Measurements from ENCODE around the gene BORCS5.

Gene BORCS5

GRCh38 chr12:12372946-12373722 lies 16.3 kb downstream of the BORCS5 start:
- no peaks in the 10 kb centered on the region for H3K4me1 ChIP-seq (ENCODE audit: control insufficient read depth in 1 of 2, insufficient read depth in 2 of 2, low read length in 2 of 2)
- no peak overlapping the region for H2AK5ac ChIP-seq (ENCODE audit: low read length)
- H3K4ac ChIP-seq (ENCODE audit: low read depth, low read length), result no peak overlapping the region
- H3K27me3 ChIP-seq (ENCODE audit: insufficient read depth, low read length), result no peaks in the 10 kb centered on the region
- no CpG with 5 or more reads among the region's 4 CpGs for WGBS (ENCODE audit: extremely low coverage, insufficient coverage, insufficient read length)
- H2BK120ac ChIP-seq (ENCODE audit: insufficient read depth, low read length, poor library complexity), result no peak overlapping the region
- no peak overlapping the region for H3K9ac ChIP-seq (ENCODE audit: low read length)
- H3K4me2 ChIP-seq (ENCODE audit: low read length), result no peak overlapping the region
- no peak overlapping the region for H4K8ac ChIP-seq (ENCODE audit: low read depth, low read length)
- no peak overlapping the region for H2BK12ac ChIP-seq (ENCODE audit: low read length)
- H3K18ac ChIP-seq (ENCODE audit: low read length), result no peak overlapping the region
- H3K14ac ChIP-seq (ENCODE audit: low read length), result no peak overlapping the region
- no peaks in the 10 kb centered on the region for H3K79me2 ChIP-seq (ENCODE audit: control insufficient read depth, insufficient read depth, low read length, poor library complexity)
- no peak overlapping the region for H3K27ac ChIP-seq (ENCODE audit: low read depth, low read length)
- H3K4me3 ChIP-seq (ENCODE audit: low read depth, low read length), result no peak overlapping the region
- H3K36me3 ChIP-seq (ENCODE audit: control insufficient read depth in 1 of 2, insufficient read depth in 2 of 2, low read length in 2 of 2), result peaks cover 0 to 2% of the 10 kb centered on the region in 2 experiments
- no peak overlapping the region for H2AFZ ChIP-seq (ENCODE audit: insufficient read depth, low read length, poor library complexity)
- H2BK5ac ChIP-seq (ENCODE audit: low read depth, low read length, poor library complexity), result no peak overlapping the region
- H3K79me1 ChIP-seq (ENCODE audit: low read length), result no peaks in the 10 kb centered on the region
- no peak overlapping the region for H4K91ac ChIP-seq (ENCODE audit: low read depth, low read length)
- no peak for DNase-seq
- no peak overlapping the region for H3K23ac ChIP-seq (ENCODE audit: low read length)
- no peaks in the 10 kb centered on the region for H3K9me3 ChIP-seq (ENCODE audit: insufficient read depth, low read depth, low read length)
- H4K12ac ChIP-seq (ENCODE audit: low read depth, low read length), result no peak overlapping the region

GRCh38 chr12:12376646-12377448 lies 20.0 kb downstream of the BORCS5 start:
- H2BK12ac ChIP-seq (ENCODE audit: low read length), result no peak overlapping the region
- H3K27ac ChIP-seq (ENCODE audit: low read depth, low read length), result no peak overlapping the region
- no peak overlapping the region for H4K91ac ChIP-seq (ENCODE audit: low read depth, low read length)
- H3K4me3 ChIP-seq (ENCODE audit: low read depth, low read length), result no peak overlapping the region
- H3K4me2 ChIP-seq (ENCODE audit: low read length), result no peak overlapping the region
- H3K9me3 ChIP-seq (ENCODE audit: insufficient read depth, low read depth, low read length), result no peaks in the 10 kb centered on the region
- no peaks in the 10 kb centered on the region for H3K79me2 ChIP-seq (ENCODE audit: control insufficient read depth, insufficient read depth, low read length, poor library complexity)
- H3K27me3 ChIP-seq (ENCODE audit: insufficient read depth, low read length), result no peaks in the 10 kb centered on the region
- H2BK120ac ChIP-seq (ENCODE audit: insufficient read depth, low read length, poor library complexity), result no peak overlapping the region
- H2BK5ac ChIP-seq (ENCODE audit: low read depth, low read length, poor library complexity), result no peak overlapping the region
- no peak overlapping the region for H4K12ac ChIP-seq (ENCODE audit: low read depth, low read length)
- no peak overlapping the region for H3K4ac ChIP-seq (ENCODE audit: low read depth, low read length)
- WGBS (ENCODE audit: extremely low coverage, insufficient coverage, insufficient read length), result no CpG with 5 or more reads among the region's 12 CpGs
- H3K14ac ChIP-seq (ENCODE audit: low read length), result no peak overlapping the region
- H3K23ac ChIP-seq (ENCODE audit: low read length), result no peak overlapping the region
- peaks cover 0 to 2% of the 10 kb centered on the region in 2 experiments for H3K36me3 ChIP-seq (ENCODE audit: control insufficient read depth in 1 of 2, insufficient read depth in 2 of 2, low read length in 2 of 2)
- H3K4me1 ChIP-seq (ENCODE audit: control insufficient read depth in 1 of 2, insufficient read depth in 2 of 2, low read length in 2 of 2), result no peaks in the 10 kb centered on the region
- H3K79me1 ChIP-seq (ENCODE audit: low read length), result no peaks in the 10 kb centered on the region
- H4K8ac ChIP-seq (ENCODE audit: low read depth, low read length), result no peak overlapping the region
- H2AFZ ChIP-seq (ENCODE audit: insufficient read depth, low read length, poor library complexity), result no peak overlapping the region
- DNase-seq, result peak; percentile 46 to 93
- H3K18ac ChIP-seq (ENCODE audit: low read length), result no peak overlapping the region
- no peak overlapping the region for H3K9ac ChIP-seq (ENCODE audit: low read length)
- H2AK5ac ChIP-seq (ENCODE audit: low read length), result no peak overlapping the region

- no peak overlapping the region for H3K27ac ChIP-seq (ENCODE audit: low read depth, low read length)
- H3K79me1 ChIP-seq (ENCODE audit: low read length), result no peaks in the 10 kb centered on the region
- no peak overlapping the region for H3K4me2 ChIP-seq (ENCODE audit: low read length)
- no peak overlapping the region for H2BK120ac ChIP-seq (ENCODE audit: insufficient read depth, low read length, poor library complexity)
- no peaks in the 10 kb centered on the region for H3K4me1 ChIP-seq (ENCODE audit: control insufficient read depth in 1 of 2, insufficient read depth in 2 of 2, low read length in 2 of 2)
- WGBS (ENCODE audit: extremely low coverage, insufficient coverage, insufficient read length), result no CpG with 5 or more reads among the region's 2 CpGs
- no peak overlapping the region for H2BK12ac ChIP-seq (ENCODE audit: low read length)
- DNase-seq, result no peak
- no peak overlapping the region for H4K91ac ChIP-seq (ENCODE audit: low read depth, low read length)
- no peaks in the 10 kb centered on the region for H3K79me2 ChIP-seq (ENCODE audit: control insufficient read depth, insufficient read depth, low read length, poor library complexity)
- no peaks in the 10 kb centered on the region for H3K9me3 ChIP-seq (ENCODE audit: insufficient read depth, low read depth, low read length)
- H4K12ac ChIP-seq (ENCODE audit: low read depth, low read length), result no peak overlapping the region
- no peak overlapping the region for H3K9ac ChIP-seq (ENCODE audit: low read length)
- H3K27me3 ChIP-seq (ENCODE audit: insufficient read depth, low read length), result no peaks in the 10 kb centered on the region
- no peak overlapping the region for H3K4ac ChIP-seq (ENCODE audit: low read depth, low read length)
- H3K14ac ChIP-seq (ENCODE audit: low read length), result no peak overlapping the region
- H3K23ac ChIP-seq (ENCODE audit: low read length), result no peak overlapping the region
- no peak overlapping the region for H2AFZ ChIP-seq (ENCODE audit: insufficient read depth, low read length, poor library complexity)
- no peak overlapping the region for H4K8ac ChIP-seq (ENCODE audit: low read depth, low read length)
- H3K4me3 ChIP-seq (ENCODE audit: low read depth, low read length), result no peak overlapping the region
- H2BK5ac ChIP-seq (ENCODE audit: low read depth, low read length, poor library complexity), result no peak overlapping the region
- H3K18ac ChIP-seq (ENCODE audit: low read length), result no peak overlapping the region
- H2AK5ac ChIP-seq (ENCODE audit: low read length), result no peak overlapping the region
- H3K36me3 ChIP-seq (ENCODE audit: control insufficient read depth in 1 of 2, insufficient read depth in 2 of 2, low read length in 2 of 2), result peaks cover 0 to 3% of the 10 kb centered on the region in 2 experiments
These were observed 21.7 kb downstream of the BORCS5 start for GRCh38 chr12:12378616-12379015.

GRCh38 chr12:12379831-12380730 lies 23.2 kb downstream of the BORCS5 start:
- Histone ChIP-seq H3K27ac (ENCODE audit: low read depth, low read length) (no peak overlapping the region), H4K12ac (ENCODE audit: low read depth, low read length) (no peak overlapping the region), H4K8ac (ENCODE audit: low read depth, low read length) (no peak overlapping the region), H4K91ac (ENCODE audit: low read depth, low read length) (no peak overlapping the region), H2BK12ac (ENCODE audit: low read length) (no peak overlapping the region), H3K79me1 (ENCODE audit: low read length) (no peaks in the 10 kb centered on the region), H3K79me2 (ENCODE audit: control insufficient read depth, insufficient read depth, low read length, poor library complexity) (no peaks in the 10 kb centered on the region), H3K14ac (ENCODE audit: low read length) (no peak overlapping the region), H2BK5ac (ENCODE audit: low read depth, low read length, poor library complexity) (no peak overlapping the region), H2BK120ac (ENCODE audit: insufficient read depth, low read length, poor library complexity) (no peak overlapping the region), H3K36me3 (ENCODE audit: control insufficient read depth in 1 of 2, insufficient read depth in 2 of 2, low read length in 2 of 2) (peaks cover 0 to 3% of the 10 kb centered on the region in 2 experiments), H3K9ac (ENCODE audit: low read length) (no peak overlapping the region), H3K4ac (ENCODE audit: low read depth, low read length) (no peak overlapping the region), H3K4me2 (ENCODE audit: low read length) (no peak overlapping the region), H3K27me3 (ENCODE audit: insufficient read depth, low read length) (no peaks in the 10 kb centered on the region), H3K9me3 (ENCODE audit: insufficient read depth, low read depth, low read length) (no peaks in the 10 kb centered on the region), H2AK5ac (ENCODE audit: low read length) (no peak overlapping the region), H3K4me1 (ENCODE audit: control insufficient read depth in 1 of 2, insufficient read depth in 2 of 2, low read length in 2 of 2) (peaks cover 2% of the 10 kb centered on the region in 2 experiments), H3K18ac (ENCODE audit: low read length) (no peak overlapping the region), H2AFZ (ENCODE audit: insufficient read depth, low read length, poor library complexity) (no peak overlapping the region), H3K4me3 (ENCODE audit: low read depth, low read length) (no peak overlapping the region), H3K23ac (ENCODE audit: low read length) (no peak overlapping the region)
- WGBS (ENCODE audit: extremely low coverage, insufficient coverage, insufficient read length), result no CpG with 5 or more reads among the region's 4 CpGs
- DNase-seq, result no peak

Data from trophoblast cell (in vitro differentiated cells and primary cell).